ENCODE data around the gene DMRTC1B.
"Not testable (repeated sequence)": the region's sequence is repeated elsewhere in the genome, so short reads cannot be mapped to it uniquely, and the experiment has no call there.

- TF ChIP-seq CTCF, POLR2A (IDR thresholded peaks at IDR 0.05): not testable (repeated sequence)
Measured at GRCh38 chrX:72778146-72778545, 1.5 kb downstream of the DMRTC1B start.
